HCT116 (cell line): ENCODE data around the gene AVPR1B. TPM values are rescaled to one million over a fixed set of nuclear protein-coding genes. Genes with fewer than 3 reads are reported as not detected.

Experiments used
- ATAC-seq: fragments of 200-7000 bp; cut with Tn5 transposase; 2 replicates; pipeline ENCODE4 v1.9.1; 2020; ENCODE audit warnings: mild to moderate bottlenecking, moderate library complexity
- BruUV-seq: library from RNA; stranded (reverse); fragments of 400-500 nt; replicated peaks from 2 replicates; lab custom pipeline; 2021; lab: Mats Ljungman, UMichigan
- CTCF ChIA-PET: fragments of 300-600 bp; sonication (Branson Sonifier 250); formaldehyde crosslinking; loops from one replicate; lab custom pipeline; 2021; ENCODE audit warnings: antibody characterized with exemption; lab: Charles Lee
- POLR2A ChIA-PET: fragments of 300-600, 350-600 bp; sonication (Branson Sonifier 250); formaldehyde crosslinking; loops from one replicate; lab custom pipeline; 2021; ENCODE audit warnings: antibody characterized with exemption; lab: Charles Lee
- RAD21 ChIA-PET, 2 experiments: fragments of 300-600 bp; sonication (Branson Sonifier 250); formaldehyde crosslinking; loops; one replicate each; lab custom pipeline; 2023; ENCODE audit warnings: low total read pairs in 2 of 2; ENCODE audit not compliant: uncharacterized antibody in 2 of 2, unreplicated experiment in 2 of 2, low non-redundant PET in 1 of 2; lab: Charles Lee
- DNase-seq: peaks from one replicate; pipeline ENCODE4 v3.0.0-alpha.2; 2010; ENCODE audit warnings: low read depth, low spot score
- H2AFZ ChIP-seq: fragments of 200-600 bp; shearing (Covaris generic), sonication (generic); 2 replicates; pipeline ENCODE4 v1.6.1; 2017; ENCODE audit warnings: low read depth, mixed run types, mixed read lengths, antibody characterized with exemption, low read length; ENCODE audit not compliant: poor library complexity, severe bottlenecking
- H3K27ac ChIP-seq: 2 replicates; pipeline ENCODE4 v1.5.1; 2012; ENCODE audit warnings: low read depth, low read length
- H3K27me3 ChIP-seq: fragments of 200-600 bp; sonication (generic); 2 replicates; pipeline ENCODE4 v1.6.1; 2016; ENCODE audit warnings: mixed run types, low read length, mixed read lengths; ENCODE audit not compliant: insufficient read depth
- H3K36me3 ChIP-seq, 2 experiments: fragments of 200-500 bp in 1 of 2; fragments of 200-600 bp in 1 of 2; sonication (Bioruptor generic) in 1 of 2; sonication (generic) in 1 of 2; 2 replicates each; pipeline versions ENCODE4 v1.5.1 to v1.6.1; 2014 to 2016; ENCODE audit warnings: low read length in 2 of 2, inconsistent platforms in 1 of 2, mixed read lengths in 1 of 2, mixed run types in 1 of 2; ENCODE audit not compliant: insufficient read depth in 2 of 2, control insufficient read depth in 1 of 2
- H3K4me1 ChIP-seq, 2 experiments: fragments of 200-600 bp in 1 of 2; sonication (generic) in 1 of 2; 2 replicates each; pipeline versions ENCODE4 v1.5.1 to v1.6.1; 2012 to 2017; ENCODE audit warnings: low read length in 2 of 2, inconsistent platforms in 1 of 2, mild to moderate bottlenecking in 1 of 2, mixed read lengths in 1 of 2, mixed run types in 1 of 2, moderate library complexity in 1 of 2; ENCODE audit not compliant: insufficient read depth in 2 of 2, control insufficient read depth in 1 of 2
- H3K4me2 ChIP-seq: fragments of 200-600 bp; sonication (generic); 2 replicates; pipeline ENCODE4 v1.6.1; 2017; ENCODE audit warnings: mixed run types, low read length, mixed read lengths
- H3K4me3 ChIP-seq, 2 experiments: fragments of 200-600 bp in 1 of 2; sonication (generic) in 1 of 2; replicated peaks in 1 of 2; 2 replicates each; pipeline ENCODE4 v1.5.1; 2011 to 2016; ENCODE audit warnings: low read length in 2 of 2, control low read depth in 1 of 2, low read depth in 1 of 2, mild to moderate bottlenecking in 1 of 2, mixed read lengths in 1 of 2, mixed run types in 1 of 2
- H3K79me2 ChIP-seq: fragments of 200-600 bp; sonication (generic); 2 replicates; pipeline ENCODE4 v1.6.1; 2017; ENCODE audit warnings: mild to moderate bottlenecking, mixed run types, low read length, moderate library complexity, mixed read lengths; ENCODE audit not compliant: insufficient read depth
- H3K9ac ChIP-seq: fragments of 200-600 bp; sonication (generic); 2 replicates; pipeline ENCODE4 v1.6.1; 2016; ENCODE audit warnings: low read length, mixed read lengths
- H3K9me2 ChIP-seq: fragments of 200-600 bp; sonication (generic), shearing (Covaris generic); 2 replicates; pipeline ENCODE4 v1.6.1; 2017; ENCODE audit warnings: mixed run types, mild to moderate bottlenecking, moderate library complexity; ENCODE audit not compliant: insufficient read depth
- H3K9me3 ChIP-seq, 2 experiments: fragments of 200-500 bp in 1 of 2; fragments of 200-600 bp in 1 of 2; sonication (Bioruptor generic) in 1 of 2; sonication (generic) in 1 of 2; 2 replicates each; pipeline ENCODE4 v1.6.1; 2014 to 2017; ENCODE audit warnings: low read length in 2 of 2, mixed read lengths in 2 of 2, inconsistent platforms in 1 of 2, low read depth in 1 of 2, mild to moderate bottlenecking in 1 of 2, mixed run types in 1 of 2, moderate library complexity in 1 of 2; ENCODE audit not compliant: control insufficient read depth in 1 of 2, insufficient read depth in 1 of 2
- H4K20me1 ChIP-seq: fragments of 200-600 bp; sonication (generic), shearing (Covaris generic); 2 replicates; pipeline ENCODE4 v1.6.1; 2017; ENCODE audit warnings: mixed run types, mild to moderate bottlenecking, moderate library complexity; ENCODE audit not compliant: insufficient read depth
- ELF1 ChIP-seq: IDR thresholded peaks from 2 replicates; pipeline ENCODE4 v1.6.1; 2012; ENCODE audit warnings: low read depth, borderline replicate concordance
- EZH2phosphoT487 ChIP-seq: fragments of 200-600 bp; IDR thresholded peaks from 2 replicates; pipeline ENCODE4 v1.6.1; 2018; ENCODE audit warnings: antibody characterized with exemption, borderline replicate concordance
- SIN3A ChIP-seq: IDR thresholded peaks from 2 replicates; pipeline ENCODE4 v1.6.1; 2012; ENCODE audit warnings: low read depth
- intact Hi-C: fragments of 100-400 bp; cut with micrococcal nuclease; formaldehyde crosslinking; loops from 2 replicates; pipeline ENCODE4 v1.10.0; 2022
- total RNA-seq: library from RNA; stranded (reverse); gene quantifications from one replicate; pipeline ENCODE4 v1.2.1, GENCODE V29; 2021; ENCODE audit not compliant: unreplicated experiment
- TF ChIP-seq, protein P1 (sequence below): IDR thresholded peaks from 2 replicates; pipeline ENCODE4 v1.6.1; 2012; ENCODE audit warnings: low read depth
- TF ChIP-seq, protein P2 (sequence below), 3 experiments: fragments of 200-600 bp in 1 of 3; sonication (generic) in 1 of 3; IDR thresholded peaks in 2 of 3; conservative IDR thresholded peaks in 1 of 3; 2 replicates each; pipeline ENCODE4 v1.5.1; 2012 to 2017; ENCODE audit warnings: low read depth in 2 of 3, low read length in 2 of 3, antibody characterized with exemption in 1 of 3, borderline replicate concordance in 1 of 3, control low read depth in 1 of 3, mild to moderate bottlenecking in 1 of 3, mixed read lengths in 1 of 3, mixed run types in 1 of 3, moderate library complexity in 1 of 3; ENCODE audit not compliant: insufficient read depth in 1 of 3

AVPR1B gene
- total RNA-seq, 1 experiment from 2014 or later, result not detected

- no peak for ATAC-seq
- H2AFZ ChIP-seq, result no peak overlapping the region
- ChIA-PET CTCF (interaction anchor here (1.0 kb wide), 1 partner anchor 17 kb away, joined by 3 read pairs; no protein-coding TSS in a partner anchor), RAD21 (no interaction called here), POLR2A (interaction anchor here (0.7 kb wide), 1 partner anchor 9 kb away, joined by 3 read pairs; no protein-coding TSS in a partner anchor)
- no peak overlapping the region for H3K27ac ChIP-seq
- no peaks in the 10 kb centered on the region for H3K9me2 ChIP-seq
- H3K36me3 ChIP-seq, result no peaks in the 10 kb centered on the region
- no peaks in the 10 kb centered on the region for H3K27me3 ChIP-seq
- H3K4me3 ChIP-seq, result no peak overlapping the region
- no peaks in the 10 kb centered on the region for H3K9me3 ChIP-seq
- BruUV-seq, result no TSS peak
- no peaks in the 10 kb centered on the region for H4K20me1 ChIP-seq
- H3K4me1 ChIP-seq, result 0 out of 4 replicates have a peak, but pooled peaks cover 0 to 3% of the 10 kb centered on the region in 2 experiments
- no peaks in the 10 kb centered on the region for H3K79me2 ChIP-seq
- intact Hi-C loops, result no loop called here
- H3K4me2 ChIP-seq, result no peak overlapping the region
- no peak for TF ChIP-seq SIN3A
- TF ChIP-seq, protein P1, sequence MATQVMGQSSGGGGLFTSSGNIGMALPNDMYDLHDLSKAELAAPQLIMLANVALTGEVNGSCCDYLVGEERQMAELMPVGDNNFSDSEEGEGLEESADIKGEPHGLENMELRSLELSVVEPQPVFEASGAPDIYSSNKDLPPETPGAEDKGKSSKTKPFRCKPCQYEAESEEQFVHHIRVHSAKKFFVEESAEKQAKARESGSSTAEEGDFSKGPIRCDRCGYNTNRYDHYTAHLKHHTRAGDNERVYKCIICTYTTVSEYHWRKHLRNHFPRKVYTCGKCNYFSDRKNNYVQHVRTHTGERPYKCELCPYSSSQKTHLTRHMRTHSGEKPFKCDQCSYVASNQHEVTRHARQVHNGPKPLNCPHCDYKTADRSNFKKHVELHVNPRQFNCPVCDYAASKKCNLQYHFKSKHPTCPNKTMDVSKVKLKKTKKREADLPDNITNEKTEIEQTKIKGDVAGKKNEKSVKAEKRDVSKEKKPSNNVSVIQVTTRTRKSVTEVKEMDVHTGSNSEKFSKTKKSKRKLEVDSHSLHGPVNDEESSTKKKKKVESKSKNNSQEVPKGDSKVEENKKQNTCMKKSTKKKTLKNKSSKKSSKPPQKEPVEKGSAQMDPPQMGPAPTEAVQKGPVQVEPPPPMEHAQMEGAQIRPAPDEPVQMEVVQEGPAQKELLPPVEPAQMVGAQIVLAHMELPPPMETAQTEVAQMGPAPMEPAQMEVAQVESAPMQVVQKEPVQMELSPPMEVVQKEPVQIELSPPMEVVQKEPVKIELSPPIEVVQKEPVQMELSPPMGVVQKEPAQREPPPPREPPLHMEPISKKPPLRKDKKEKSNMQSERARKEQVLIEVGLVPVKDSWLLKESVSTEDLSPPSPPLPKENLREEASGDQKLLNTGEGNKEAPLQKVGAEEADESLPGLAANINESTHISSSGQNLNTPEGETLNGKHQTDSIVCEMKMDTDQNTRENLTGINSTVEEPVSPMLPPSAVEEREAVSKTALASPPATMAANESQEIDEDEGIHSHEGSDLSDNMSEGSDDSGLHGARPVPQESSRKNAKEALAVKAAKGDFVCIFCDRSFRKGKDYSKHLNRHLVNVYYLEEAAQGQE, result no peak
- no peak for TF ChIP-seq EZH2phosphoT487
- TF ChIP-seq, protein P2, sequence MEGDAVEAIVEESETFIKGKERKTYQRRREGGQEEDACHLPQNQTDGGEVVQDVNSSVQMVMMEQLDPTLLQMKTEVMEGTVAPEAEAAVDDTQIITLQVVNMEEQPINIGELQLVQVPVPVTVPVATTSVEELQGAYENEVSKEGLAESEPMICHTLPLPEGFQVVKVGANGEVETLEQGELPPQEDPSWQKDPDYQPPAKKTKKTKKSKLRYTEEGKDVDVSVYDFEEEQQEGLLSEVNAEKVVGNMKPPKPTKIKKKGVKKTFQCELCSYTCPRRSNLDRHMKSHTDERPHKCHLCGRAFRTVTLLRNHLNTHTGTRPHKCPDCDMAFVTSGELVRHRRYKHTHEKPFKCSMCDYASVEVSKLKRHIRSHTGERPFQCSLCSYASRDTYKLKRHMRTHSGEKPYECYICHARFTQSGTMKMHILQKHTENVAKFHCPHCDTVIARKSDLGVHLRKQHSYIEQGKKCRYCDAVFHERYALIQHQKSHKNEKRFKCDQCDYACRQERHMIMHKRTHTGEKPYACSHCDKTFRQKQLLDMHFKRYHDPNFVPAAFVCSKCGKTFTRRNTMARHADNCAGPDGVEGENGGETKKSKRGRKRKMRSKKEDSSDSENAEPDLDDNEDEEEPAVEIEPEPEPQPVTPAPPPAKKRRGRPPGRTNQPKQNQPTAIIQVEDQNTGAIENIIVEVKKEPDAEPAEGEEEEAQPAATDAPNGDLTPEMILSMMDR (IDR thresholded peaks at IDR 0.05 in 2 of 3, conservative IDR thresholded peaks at IDR 0.05 in 1 of 3; ENCODE audit: borderline replicate concordance in 1 of 3, insufficient read depth in 1 of 3, low read depth in 2 of 3, low read length in 2 of 3), result no peak
- TF ChIP-seq ELF1, result no peak
- no peak overlapping the region for H3K9ac ChIP-seq
- DNase-seq, result no peak
These were observed 27.8 kb downstream of the AVPR1B start for GRCh38 chr1:206089341-206089740.
